ENCODE measurements around the gene NMUR1.
"Not testable (repeated sequence)": the region's sequence is repeated elsewhere in the genome, so short reads cannot be mapped to it uniquely, and the experiment has no call there.

The NMUR1 gene, protein sequence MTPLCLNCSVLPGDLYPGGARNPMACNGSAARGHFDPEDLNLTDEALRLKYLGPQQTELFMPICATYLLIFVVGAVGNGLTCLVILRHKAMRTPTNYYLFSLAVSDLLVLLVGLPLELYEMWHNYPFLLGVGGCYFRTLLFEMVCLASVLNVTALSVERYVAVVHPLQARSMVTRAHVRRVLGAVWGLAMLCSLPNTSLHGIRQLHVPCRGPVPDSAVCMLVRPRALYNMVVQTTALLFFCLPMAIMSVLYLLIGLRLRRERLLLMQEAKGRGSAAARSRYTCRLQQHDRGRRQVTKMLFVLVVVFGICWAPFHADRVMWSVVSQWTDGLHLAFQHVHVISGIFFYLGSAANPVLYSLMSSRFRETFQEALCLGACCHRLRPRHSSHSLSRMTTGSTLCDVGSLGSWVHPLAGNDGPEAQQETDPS

DNA sequence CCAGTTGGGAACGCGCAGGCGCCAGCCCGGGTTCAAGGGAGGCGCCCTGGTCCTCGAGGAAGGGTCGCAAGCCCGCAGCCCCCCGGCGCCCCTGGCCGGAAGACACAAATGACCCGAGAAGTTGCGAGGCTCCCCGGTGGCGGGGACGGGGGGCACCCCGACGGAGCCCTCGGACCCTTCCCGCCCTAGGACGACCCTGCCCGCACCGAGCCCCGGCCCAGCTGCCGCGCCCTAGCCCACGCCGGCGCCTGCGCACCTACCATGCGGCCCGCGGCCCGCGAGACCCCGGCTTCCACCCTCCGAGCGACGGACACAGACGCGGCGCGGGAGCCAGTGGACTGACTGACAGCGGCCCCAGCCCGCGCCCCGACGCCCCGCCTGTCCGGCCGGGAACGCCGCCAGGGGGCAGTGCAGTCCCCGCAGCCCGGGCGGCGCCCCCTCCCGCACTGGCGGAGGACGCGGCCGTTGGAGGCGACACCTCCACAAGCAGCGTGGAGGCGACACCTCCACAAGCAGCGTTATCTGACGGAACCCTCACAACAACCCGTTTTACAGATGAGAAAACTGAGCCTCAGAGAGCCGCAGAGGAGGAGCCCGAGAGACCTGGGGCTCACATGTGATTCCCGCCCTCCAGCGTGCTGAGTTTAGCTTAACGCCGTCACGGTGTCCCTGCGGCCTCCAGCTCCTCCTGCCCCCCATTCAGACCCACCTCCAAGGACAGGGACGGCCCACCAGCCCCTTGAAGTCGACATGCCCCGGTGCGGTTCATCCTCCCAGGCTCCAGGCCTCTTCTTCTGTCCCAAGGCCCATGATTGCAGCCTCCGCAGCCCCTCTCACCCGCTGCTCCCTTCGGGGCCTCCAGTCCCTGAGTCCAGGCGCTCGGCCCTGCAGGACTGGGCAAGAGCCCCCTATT is at the start of gene NMUR1:
TSS of gene NMUR1 (minus strand) at position 347 of the 913 bp plus-strand sequence. CDS start at position 263, 84 bp downstream.
- DNase-seq: peak; percentile 60 to 64

DNA sequence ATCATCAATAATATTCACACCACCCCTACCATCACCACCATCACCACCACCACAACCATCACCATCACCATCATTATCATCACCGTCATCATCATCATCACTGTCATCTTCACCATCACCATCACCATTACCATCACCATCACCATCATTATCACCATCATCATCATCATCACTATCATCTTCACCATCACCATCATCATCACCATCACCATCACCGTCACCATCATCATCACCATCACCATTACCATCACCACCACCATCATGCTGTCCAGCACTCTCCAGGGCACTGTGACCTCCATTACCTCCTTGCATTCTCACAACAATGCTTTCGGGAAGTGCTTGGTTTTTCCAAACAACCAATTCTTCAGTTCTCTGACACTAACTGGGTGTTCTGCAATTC is 49.3 kb upstream of the NMUR1 start:
- no peak for DNase-seq

DNA sequence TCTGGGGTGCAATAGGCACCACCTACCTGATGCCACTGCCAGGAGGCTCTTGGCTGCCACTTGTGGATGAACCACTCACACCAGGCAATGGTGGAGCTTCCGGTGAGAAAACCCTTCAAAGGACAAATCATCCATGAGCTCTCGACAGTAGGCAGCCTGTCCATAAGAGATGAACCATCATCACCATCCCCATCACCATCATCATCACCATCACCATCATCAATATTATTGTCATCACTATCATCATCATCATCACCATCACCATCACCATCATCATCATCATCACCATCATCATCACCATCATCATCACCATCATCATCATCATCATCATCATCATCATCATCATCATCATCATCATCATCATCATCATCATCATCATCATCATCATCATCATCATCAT is 48.4 kb upstream of the NMUR1 start:
- not testable (repeated sequence) for DNase-seq

DNA sequence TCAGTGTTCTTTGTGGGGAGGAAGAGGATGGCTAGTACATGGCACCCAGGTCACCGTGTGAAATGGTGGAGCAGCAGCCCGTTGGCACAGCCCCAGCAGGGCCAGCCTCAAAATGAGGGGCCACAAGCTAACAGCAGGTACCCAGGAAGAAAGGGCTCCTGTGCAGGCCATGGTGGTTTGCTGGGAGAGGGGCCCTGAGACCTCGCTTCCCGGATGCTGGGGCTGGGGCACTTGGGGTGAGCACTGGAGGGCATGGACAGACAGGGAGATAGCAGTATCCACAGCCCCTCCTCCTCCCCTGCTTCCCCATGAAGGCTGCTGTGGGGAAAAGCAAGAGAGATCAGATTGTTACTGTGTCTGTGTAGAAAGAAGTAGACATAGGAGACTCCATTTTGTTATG is 46.2 kb upstream of the NMUR1 start:
- DNase-seq: no peak

DNA sequence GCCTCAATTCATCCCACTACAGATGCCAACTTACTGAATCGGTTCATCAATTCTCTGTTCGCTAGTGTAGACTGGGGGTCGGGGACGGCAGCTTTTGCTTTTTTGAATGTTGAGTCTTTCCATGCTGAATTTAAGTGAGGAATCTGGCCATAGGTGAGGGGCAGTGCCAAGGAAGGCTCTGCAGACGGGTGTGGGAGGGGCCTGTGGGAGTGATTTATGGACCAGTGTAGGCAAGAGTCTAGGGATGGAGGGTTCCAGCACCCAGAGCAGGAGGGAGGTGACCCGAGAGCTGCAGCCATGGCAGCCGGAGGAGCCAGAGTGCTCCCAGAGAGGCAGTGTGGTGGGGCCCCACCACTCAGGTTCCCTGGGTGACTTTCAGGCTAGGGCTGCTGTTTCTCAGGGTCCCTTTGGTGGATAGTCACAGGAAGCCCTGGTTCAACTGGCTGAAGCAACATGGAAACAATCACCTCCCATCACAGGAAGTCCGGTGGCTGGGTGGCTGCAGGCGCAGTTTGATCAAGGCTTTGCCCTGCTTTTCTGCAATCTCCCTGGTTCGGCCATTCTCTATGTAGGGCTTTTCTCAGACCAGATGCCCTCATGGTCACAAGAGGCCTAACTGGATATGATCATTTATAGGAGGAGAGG is 45.5 kb upstream of the NMUR1 start:
- DNase-seq: no peak

DNA sequence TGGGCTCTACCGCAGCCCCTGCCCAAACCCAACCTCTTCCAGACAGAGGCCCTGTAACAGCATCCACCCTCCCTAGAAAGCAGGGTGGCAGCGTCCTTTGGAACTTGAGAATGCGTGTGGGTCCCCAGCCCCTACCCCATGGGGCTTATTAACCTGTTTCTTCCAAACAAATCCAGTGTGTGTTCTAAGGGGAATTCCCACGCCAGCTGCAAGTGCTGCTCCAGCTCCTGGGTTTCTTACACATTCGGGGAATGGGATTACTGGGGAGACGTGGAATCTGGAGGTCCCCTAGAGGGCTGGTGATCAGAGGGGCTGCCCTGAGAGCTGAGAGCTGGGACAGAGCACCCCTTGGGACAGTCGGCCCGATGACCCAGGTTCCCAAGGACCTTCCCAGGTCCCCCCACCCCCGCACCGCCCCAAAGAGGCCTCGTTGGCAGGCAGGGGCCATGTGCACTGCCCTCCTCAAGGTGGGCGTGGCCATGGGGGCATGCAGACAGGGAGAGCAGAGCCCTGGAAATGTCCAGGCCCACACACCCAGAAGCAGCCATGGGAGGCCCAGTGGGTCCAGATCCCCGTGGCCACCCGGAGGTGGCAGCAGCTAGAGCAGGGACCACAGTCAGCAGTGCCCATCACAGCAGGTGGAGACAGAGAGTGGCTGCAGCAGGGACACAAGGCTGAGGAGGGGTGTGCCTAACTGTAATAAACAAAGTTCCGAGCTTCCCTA is 43.6 kb upstream of the NMUR1 start:
- DNase-seq: no peak

DNA sequence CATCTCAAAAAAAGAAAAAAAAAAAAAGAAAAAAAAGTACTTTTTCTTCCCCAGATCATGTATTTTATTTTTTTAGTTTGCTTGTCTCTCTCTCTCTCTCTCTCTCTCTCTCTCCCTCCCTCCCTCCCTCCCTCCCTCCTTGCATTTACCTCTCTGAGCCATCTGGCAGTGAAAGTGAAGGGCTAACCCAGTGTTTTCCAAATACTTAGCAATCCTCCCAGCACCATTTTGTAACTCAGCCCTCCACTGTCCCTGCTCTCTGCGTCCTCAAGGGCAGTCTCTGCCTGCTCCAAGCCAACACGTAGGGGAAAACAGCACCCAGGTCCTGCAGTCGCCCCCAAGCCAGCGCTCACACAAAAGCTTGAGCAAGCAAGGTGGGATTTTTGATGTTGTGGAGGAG is 42.9 kb upstream of the NMUR1 start:
- no peak for DNase-seq

DNA sequence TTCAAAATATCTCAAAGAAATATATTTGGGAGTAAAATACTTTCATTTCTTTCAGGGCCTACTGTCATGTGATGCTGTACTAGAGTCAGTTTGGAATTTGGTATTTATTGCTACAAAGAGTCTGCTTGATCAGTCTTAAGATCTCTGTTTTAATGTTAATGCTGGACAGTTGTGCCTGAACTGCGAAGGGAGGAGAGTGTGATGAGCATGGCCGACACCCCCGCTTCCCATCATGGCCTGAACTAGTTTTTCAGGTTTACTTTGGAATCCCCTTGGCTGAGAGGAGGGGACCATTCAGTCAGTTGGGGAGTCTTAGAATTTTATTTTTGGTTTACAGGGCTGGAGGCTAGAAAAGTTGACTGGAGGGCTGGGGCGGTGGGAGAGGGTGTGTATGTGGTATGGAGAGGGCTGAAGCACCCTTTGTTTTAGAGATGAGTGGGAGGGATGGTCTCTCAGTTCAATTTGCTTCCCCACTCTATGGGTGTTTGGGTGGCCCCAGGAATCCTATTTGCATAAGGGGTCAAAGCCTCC is 41.5 kb upstream of the NMUR1 start:
- no peak for DNase-seq

DNA sequence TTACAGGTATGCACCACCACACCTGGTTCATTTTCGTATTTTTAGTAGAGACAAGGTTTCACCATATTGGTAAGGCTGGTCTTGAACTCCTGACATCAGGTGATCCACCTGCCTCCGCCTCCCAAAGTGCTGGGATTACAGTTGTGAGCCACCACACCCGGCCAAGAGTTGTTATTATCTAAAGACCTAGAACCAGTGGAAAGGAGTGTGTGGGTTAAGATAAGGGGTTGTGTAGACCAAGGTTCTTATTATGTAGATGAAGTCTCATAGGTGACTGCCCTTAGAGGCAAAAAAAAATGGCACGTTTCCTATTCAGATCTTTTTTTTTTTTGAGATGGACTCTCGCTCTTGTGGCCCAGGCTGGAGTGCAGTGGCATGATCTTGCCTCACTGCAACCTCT is 40.7 kb upstream of the NMUR1 start:
- not testable (repeated sequence) for DNase-seq

DNA sequence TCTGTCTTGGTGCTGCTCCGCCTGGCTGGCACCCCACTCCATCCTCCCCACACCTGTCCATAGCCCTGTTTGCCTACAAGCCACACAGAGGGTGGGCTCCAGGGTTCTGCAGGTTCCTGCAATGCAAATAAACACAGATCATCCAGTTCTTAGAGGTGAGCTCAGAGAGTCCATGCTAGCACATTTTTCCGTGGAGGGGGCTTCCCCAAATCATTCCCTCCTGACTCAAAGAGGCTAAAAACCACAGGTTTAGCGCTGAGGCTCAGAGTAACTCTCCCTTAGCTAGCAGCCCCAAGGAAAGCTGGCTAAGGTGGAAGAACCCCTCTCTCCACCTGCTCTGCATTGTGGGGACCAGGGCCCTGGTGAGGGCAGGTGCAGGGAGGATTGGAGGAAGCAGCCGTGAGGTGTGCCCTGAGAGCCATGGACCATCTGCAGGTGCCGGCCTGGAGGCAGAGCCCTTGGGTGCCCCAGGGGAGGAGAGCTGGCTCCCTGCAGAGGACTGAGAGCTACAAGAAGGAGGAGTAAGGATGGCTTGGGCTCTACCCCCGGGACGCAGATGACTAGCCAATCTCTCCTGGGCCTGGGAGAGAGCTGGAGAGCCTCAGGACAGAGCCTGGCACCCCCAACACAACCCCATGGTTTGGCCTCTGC is 38.7 kb upstream of the NMUR1 start:
- no peak for DNase-seq

DNA sequence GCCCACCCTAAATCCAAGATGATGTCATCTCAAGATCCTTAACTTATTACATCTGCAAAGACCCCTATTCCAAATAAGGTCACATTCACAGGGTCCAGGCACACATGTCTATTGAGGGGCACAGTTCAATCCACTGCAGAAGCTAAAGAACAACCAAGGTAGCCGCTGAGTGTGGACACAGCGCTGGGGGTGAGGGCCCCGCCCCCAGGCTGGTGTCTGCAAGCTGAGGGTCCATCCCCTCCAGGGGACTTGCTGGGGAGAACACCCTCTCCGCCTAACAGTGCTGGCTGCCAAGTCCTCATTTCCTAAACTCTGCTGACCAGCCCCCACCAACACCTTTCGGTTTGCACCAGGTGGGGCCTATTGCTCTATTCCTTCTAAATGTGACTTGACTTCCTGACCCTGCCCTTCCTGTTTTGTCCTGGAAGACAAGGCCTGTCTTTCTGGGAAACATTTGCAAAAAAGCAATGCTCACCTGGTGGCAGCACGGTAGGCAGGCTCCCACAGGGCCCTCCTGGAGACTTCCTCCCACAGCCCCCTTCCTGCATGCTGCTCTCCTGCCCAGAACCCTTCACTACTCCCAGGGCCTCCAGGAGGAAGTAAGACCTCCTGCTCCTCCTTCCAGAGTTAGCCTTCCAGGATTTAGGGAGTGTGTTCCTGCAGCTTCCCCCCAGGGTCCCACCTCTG is 38.0 kb upstream of the NMUR1 start:
- DNase-seq: no peak

DNA sequence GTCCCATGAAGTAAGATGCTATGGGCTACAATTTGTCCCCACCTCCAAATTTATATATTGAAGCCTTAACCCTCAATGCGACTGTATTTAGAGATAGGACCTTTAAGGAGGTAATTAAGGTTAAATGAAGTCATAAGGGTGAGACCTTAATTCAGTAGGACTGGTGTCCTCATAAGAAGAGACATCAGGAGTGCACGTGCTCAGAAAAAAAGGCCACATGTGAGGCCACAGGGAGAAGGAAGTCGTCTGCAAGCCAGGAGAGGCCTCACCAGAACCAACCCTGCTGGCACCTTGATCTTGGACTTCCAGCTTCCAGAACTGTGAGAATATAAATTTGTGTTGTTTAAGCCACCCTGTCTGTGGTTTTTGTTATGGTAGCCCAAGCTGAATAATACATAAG is 36.9 kb upstream of the NMUR1 start:
- no peak for DNase-seq

DNA sequence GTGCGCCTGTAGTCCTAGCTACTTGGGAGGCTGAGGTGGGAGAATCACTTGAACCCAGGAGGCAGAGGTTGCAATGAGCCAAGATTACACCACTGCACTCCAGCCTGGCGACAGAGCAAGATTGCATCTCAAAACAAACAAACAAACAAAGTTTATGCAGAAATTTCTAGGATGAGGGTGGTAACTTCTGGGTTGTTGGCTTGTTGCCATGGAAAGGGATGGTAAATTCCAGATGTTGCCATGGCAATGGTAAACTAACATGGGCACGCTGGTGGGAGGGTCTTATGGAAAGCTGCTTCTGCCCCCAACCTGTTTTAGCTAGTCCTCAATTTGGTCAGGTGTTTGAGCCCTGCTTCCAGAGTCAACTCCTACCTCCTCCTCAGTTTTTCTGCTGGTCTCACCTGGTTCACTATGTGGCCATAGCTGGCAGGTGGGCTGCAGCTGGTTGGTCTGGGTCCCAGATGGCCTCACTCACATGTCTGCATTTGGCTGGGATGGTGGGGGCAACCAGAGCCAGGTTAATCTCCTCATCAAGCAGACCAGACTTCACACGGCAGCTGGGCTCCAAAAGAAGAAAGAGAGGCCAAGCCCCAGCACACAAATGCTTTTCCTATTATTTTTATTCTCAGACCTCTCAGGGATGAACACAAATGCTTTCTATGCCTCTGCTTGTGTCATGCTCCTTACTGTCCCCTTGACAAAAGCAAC is 35.8 kb upstream of the NMUR1 start:
- DNase-seq: no peak

DNA sequence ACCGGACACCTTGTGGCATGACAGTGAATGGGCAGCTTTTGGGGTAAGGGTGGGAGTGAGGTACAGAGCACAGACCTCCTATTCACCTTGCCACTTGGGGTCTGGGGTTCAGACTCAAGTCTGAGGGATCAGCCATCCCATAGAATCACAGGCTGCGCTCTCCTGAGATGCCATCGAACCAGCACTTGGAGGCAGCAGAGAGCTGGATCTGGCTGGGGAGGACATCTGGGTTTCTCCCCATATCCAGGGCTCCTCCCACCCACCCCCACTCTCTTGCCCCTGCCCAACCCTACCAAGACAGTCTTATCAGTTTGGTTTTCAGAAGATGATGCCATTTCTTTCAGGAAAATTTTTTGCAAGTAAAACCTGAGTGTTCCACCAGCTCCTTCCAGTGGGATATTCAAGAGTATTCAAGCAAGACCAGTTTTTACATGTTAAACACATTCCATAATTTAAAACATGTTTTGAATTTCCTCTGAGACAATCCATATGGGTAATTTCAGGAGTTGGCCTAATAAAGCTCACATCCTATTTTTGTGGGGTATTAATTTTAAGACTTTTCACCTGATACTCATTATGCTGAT is 33.2 kb upstream of the NMUR1 start:
- DNase-seq: no peak

DNA sequence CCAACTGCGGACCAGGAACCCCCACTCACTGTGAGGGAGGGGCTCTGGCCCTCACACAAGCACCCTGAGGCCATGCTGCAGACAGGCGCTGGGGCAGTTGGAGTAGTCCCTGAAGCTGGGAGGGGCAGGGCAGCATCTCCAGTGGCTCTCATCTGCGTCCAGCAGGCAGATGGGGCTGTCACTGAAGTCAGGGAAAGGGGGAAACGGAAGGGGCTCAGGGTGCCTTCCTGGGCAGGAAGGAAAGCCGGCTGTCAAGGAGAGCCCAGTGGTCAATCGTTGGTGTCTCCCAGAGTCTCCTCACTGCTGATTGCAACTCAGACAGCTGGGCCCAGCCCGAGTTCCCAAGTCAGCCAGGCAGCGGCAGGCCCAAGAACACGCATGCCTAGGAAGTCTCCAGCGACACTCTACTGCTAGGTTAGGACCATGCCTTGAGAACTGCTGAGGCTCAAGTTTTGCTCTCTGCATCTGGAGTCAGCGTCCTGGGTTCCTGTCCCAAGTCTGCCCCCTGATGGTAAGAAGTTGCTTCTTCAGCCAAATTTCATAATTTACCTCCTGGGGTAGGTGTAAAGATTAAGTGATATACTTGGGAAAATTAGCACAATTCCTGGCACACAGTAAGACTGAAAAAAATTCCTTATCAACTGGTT is 27.4 kb upstream of the NMUR1 start:
- peak; percentile 58 to 59 for DNase-seq

DNA sequence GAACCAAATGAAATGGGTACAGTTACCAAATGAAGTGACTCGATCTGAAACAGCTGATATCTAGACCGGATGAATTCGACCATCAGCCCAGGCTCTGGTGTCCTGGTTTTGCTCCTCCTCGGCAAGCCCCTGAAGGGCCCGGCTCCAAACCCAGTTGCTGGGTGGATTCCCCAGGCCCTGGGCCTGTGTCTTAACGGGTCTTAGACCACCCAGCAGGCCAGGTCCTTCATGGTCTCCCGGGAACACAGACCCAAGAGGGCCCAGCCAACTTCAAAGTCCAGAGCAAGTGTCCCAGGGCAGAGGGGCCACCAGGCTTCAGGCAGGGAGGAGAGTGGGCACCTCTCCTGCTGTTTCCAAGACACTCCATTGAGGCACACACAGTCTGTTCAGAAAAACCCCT is 26.7 kb upstream of the NMUR1 start:
- no peak for DNase-seq

DNA sequence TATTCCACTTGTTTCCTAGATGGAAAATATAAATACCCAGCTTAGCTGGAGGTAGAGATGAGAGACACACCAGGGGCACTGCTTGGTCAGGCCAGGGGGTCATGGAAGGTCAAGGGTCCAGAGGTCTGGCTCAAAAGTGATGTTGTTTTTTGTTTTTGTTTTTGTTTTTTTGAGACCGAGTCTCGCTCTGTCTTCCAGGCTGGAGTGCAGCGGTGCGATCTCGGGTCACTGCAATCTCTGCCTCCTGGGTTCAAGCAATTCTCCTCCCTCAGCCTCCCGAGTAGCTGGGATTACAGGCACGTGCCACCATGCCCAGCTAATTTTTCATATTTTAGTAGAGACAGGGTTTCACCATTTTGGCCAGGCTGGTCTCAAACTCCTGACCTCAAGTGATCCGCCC is 26.3 kb upstream of the NMUR1 start:
- DNase-seq: not testable (repeated sequence)

DNA sequence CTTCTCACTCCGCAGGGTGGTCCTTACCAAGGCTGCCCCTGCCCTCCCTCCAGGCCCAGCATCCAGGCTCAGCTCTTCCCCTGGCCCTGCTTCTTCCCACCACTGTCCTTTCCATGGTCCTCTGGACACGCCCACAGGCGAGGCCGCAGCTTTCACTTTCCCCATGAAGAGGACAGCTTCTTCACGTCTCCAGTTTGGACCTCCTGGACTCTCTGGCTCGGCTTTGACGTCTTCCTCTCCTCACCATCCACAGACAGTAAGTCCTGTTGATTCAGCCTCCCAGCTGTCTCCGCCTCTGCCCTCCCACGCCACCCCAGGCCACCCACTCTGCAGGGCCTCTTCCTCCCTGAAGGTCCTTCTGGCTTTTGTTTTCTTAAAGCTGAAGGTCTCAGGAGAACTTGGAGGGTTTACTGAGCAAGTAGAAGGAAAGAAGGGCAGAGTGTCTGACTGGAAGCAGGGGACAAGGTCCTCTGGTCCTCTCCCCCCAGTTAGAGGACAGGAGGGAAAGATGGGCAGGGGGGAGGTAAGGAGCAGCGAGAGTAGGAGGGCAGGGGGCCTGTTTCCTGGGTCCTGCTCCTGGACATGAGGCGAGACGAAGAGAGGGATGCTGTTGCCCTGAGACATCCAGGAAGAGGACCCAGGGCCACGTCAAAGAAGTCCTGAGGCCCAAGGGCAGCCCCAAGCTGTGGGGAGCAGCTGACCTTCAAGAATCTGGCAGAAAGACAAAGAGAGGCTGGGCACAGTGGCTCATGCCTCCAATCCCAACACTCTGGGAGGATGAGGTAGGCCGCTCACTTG is 24.7 kb upstream of the NMUR1 start:
- no peak for DNase-seq

DNA sequence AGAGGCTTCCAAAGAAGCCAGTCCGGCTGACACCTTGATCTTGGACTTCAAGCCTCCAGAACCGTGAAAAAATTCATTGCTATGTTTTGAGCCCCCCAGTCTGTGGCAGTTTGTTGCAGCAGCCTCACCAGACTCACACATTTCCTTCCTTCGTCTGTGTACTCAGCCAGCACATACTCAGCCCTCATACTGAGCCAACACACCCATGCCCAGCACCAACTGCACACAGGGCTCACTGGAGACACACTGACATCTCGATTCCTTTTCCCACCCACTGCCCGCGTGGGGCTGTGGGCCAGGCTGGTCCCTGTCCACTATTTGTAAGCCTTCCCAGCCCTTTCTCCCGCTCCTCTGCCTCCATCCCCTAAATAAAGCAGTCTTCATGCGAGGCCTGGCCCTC is 24.1 kb upstream of the NMUR1 start:
- DNase-seq: no peak

Data from activated CD4-positive, alpha-beta T cell treated with anti-CD3 and anti-CD28 coated beads for 4 hours (primary cell).